Right lobe of liver (tissue), 4 donors: ENCODE measurements around the gene PCDHA8.
A peak's percentile ranks its signal among the peaks of the same experiment; 100 is the strongest.

Experiments used
- CTCF ChIP-seq, 4 donors: fragments of 200-600 bp in 3 of 4; fragments of 450-650 bp in 1 of 4; IDR thresholded peaks; one replicate each; pipeline versions ENCODE4 v1.5.1 to v1.8.0; 2016 to 2022; ENCODE audit warnings: antibody characterized with exemption in 4 of 4, mild to moderate bottlenecking in 2 of 4
- POLR2A ChIP-seq: fragments of 450-650 bp; IDR thresholded peaks from one replicate; pipeline ENCODE4 v1.6.1; 2017; ENCODE audit warnings: antibody characterized with exemption, mild to moderate bottlenecking
- donor health status: DM: no; HTN: no; CAD: no.
- donor health status: DM: no; HTN: no; CAD: no.
- donor health status: DM: no; HTN: yes; CAD: no.

DNA sequence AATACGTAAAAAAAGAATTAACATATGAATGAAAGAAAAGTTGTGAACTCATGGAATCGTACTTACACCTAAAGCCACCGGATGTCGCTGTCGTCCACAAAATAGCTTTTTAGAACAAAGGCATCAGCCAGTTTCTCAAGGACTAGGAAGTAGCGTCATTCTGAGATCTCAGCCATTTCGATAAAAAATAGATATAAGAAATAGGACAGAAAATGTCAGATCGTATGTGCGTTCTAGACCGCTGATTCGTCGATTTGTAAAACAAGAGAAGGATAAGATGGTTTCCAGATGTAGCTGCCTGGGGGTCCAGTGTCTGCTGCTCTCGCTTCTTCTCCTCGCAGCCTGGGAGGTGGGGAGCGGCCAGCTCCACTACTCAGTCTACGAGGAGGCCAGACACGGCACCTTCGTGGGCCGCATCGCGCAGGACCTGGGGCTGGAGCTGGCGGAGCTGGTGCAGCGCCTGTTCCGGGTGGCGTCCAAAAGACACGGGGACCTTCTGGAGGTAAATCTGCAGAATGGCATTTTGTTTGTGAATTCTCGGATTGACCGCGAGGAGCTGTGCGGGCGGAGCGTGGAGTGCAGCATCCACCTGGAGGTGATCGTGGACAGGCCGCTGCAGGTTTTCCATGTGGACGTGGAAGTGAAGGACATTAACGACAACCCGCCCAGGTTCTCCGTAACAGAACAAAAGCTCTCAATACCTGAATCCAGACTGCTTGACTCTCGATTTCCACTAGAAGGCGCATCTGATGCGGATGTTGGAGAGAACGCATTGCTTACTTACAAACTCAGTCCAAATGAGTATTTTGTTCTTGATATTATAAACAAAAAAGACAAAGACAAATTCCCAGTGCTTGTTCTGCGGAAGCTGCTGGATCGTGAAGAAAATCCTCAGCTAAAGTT is 15.0 kb downstream of the PCDHA8 start, which contains the start of gene PCDHA10:
- TF ChIP-seq CTCF (IDR thresholded peaks at IDR 0.05): peak in 1 of 4 donors; percentile 11
- no peak for TF ChIP-seq POLR2A
